Kidney (tissue), 14 donors: ENCODE measurements around the gene HECA. TPM values are rescaled to one million over a fixed set of nuclear protein-coding genes. Genes with fewer than 3 reads are reported as not detected.
A peak's percentile ranks its signal among the peaks of the same experiment; 100 is the strongest.

Experiments
- DNase-seq, 5 donors: peaks; one replicate each; pipeline ENCODE4 v3.0.0-alpha.2; 2013 to 2020
- FAIRE-seq: peaks from 2 replicates; lab custom pipeline; 2012; peaks lifted over from hg19 to GRCh38; lab: Jason Lieb, UNC
- H3K27ac ChIP-seq, 2 donors: one replicate each; pipeline ENCODE4 v1.7.0; 2013; ENCODE audit warnings: low read depth in 2 of 2, low read length in 2 of 2, inconsistent platforms in 1 of 2
- H3K27me3 ChIP-seq: one replicate; pipeline ENCODE4 v1.7.1; 2013; ENCODE audit warnings: low read length, inconsistent platforms; ENCODE audit not compliant: control insufficient read depth, insufficient read depth
- H3K36me3 ChIP-seq, 3 donors: one replicate each; pipeline versions ENCODE4 v1.7.0 to v1.7.1; 2013; ENCODE audit warnings: low read length in 3 of 3, control low read depth in 1 of 3, inconsistent platforms in 1 of 3; ENCODE audit not compliant: insufficient read depth in 3 of 3, control insufficient read depth in 2 of 3
- H3K4me1 ChIP-seq, 3 donors: one replicate each; pipeline versions ENCODE4 v1.7.0 to v1.7.1; 2013; ENCODE audit warnings: low read length in 3 of 3, inconsistent platforms in 1 of 3, low read depth in 1 of 3; ENCODE audit not compliant: control insufficient read depth in 2 of 3, insufficient read depth in 2 of 3
- H3K4me3 ChIP-seq, 3 donors: one replicate each; pipeline versions ENCODE4 v1.7.0 to v1.8.1; 2013; ENCODE audit warnings: low read length in 3 of 3, control low read depth in 1 of 3, inconsistent platforms in 1 of 3
- H3K9ac ChIP-seq, 3 donors: one replicate each; pipeline versions ENCODE4 v1.7.0 to v1.7.1; 2013; ENCODE audit warnings: low read length in 3 of 3, control low read depth in 1 of 3, inconsistent platforms in 1 of 3
- H3K9me3 ChIP-seq, 3 donors: one replicate each; pipeline versions ENCODE4 v1.7.0 to v1.7.1; 2013; ENCODE audit warnings: low read length in 3 of 3, control low read depth in 1 of 3, inconsistent platforms in 1 of 3; ENCODE audit not compliant: control insufficient read depth in 2 of 3, insufficient read depth in 1 of 3
- intact Hi-C: fragments of 100-400 bp; cut with DNase I; formaldehyde crosslinking; loops from one replicate; pipeline ENCODE4 v1.11.1; 2022
- polyA plus RNA-seq: library from polyadenylated mRNA; stranded (reverse); fragments of 350-450 nt; fragmentation: Illumina TruSeq; extraction: RNeasy Lipid Tissue Mini Kit (QIAGEN cat#74804); gene quantifications from one replicate; pipeline ENCODE4 v1.2.3, GENCODE V29; 2014; ENCODE audit warnings: low read depth, low replicate concordance; ENCODE audit not compliant: insufficient read depth
- total RNA-seq: library from RNA; stranded (reverse); fragmentation: NEBNext Ultra II Directional; extraction: Animal tissue kit (Norgen Biotek cat#: 25700); gene quantifications from one replicate; pipeline ENCODE4 v1.2.1, GENCODE V29; 2021
- TF ChIP-seq, protein P1 (sequence below): IDR thresholded peaks from 3 replicates; pipeline ENCODE4 v1.5.1; 2012; ENCODE audit warnings: mild to moderate bottlenecking, moderate library complexity, borderline replicate concordance; ENCODE audit not compliant: insufficient read depth; ENCODE audit errors: extremely low read depth
- donor health status: control.
- donor health status: control.
- donor health status: control.
- donor health status: control.
- donor health status: control.
- donor health status: DM: yes; HTN: yes; CAD: no.
- donor health status: Normal renal cell carcinoma (clear cell type).

HECA gene
- total and polyA plus RNA-seq, 2 donors from 2014 or later, result 5.2 to 22.0 TPM

DNA sequence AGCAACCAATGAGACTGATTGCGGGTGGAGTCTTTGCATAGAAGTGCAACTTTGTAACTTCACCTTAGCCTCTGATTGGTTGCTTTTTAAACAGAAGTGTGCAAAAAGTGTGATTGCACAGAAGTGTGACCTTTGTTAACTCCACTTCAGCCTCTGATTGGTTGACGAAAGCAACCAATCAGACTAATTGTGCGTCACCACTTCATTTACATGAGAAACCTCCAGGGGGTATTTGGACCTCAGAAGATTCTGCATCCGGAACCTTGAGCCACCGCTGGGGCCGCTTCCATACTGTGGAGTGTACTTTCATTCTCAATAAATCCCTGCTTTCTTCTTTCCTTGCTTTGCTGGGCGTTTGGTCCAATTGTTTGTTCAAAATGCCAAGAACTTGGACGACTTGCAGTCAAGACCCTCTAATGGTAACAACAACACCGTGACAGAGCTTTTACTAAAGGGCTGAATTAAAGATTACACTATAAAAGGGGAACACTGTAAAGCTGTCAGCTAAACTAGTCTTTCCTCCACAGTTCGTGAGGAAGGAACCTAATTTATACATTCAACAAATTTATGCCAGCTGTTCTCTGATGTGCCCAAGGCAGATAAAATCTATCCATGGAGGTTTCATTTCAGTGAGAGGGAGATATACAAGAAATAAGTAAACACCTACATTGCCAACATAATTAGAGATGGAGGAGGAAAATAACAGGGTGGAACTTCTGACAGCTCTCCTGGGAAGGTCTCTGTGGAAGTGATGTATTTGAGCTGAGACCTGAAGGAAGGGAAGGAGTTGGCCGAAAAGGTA is 1.4 kb upstream of the HECA start:
- DNase-seq, result peak in 2 of 5 donors; percentile 52 to 60
- FAIRE-seq, result no peak
- H3K4me3 ChIP-seq, result peak overlapping the region in 2 of 3 donors; percentile 14 to 19

DNA sequence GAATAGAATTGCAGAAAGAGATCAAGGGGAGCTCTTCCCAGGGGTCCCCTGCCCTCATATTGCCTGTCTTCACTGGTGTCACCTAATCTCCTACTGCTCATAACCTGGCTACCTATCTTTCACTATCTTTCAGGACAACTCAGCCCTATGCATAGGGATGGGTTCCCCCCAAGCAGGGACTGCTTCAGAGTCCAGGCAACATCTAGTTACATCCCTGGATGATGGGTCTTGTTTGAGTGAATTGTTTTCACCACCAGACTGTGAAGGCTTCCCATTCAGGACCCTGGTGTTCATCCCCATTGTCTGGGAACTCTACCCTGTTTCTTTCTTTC is 850 bp upstream of the HECA start:
- no peak for FAIRE-seq
- peaks cover 0 to 3% (median 0%) of the 10 kb centered on the region in 3 donors for H3K4me1 ChIP-seq

More for the DNA sequence above, 1.4 kb upstream of the HECA start:
- TF ChIP-seq, protein P1, sequence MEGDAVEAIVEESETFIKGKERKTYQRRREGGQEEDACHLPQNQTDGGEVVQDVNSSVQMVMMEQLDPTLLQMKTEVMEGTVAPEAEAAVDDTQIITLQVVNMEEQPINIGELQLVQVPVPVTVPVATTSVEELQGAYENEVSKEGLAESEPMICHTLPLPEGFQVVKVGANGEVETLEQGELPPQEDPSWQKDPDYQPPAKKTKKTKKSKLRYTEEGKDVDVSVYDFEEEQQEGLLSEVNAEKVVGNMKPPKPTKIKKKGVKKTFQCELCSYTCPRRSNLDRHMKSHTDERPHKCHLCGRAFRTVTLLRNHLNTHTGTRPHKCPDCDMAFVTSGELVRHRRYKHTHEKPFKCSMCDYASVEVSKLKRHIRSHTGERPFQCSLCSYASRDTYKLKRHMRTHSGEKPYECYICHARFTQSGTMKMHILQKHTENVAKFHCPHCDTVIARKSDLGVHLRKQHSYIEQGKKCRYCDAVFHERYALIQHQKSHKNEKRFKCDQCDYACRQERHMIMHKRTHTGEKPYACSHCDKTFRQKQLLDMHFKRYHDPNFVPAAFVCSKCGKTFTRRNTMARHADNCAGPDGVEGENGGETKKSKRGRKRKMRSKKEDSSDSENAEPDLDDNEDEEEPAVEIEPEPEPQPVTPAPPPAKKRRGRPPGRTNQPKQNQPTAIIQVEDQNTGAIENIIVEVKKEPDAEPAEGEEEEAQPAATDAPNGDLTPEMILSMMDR, result no peak
- no peaks in the 10 kb centered on the region for H3K36me3 ChIP-seq
- no peaks in the 10 kb centered on the region for H3K9me3 ChIP-seq
- no peaks in the 10 kb centered on the region for H3K27me3 ChIP-seq
- intact Hi-C loops, result no loop called here
- no peak overlapping the region for H3K9ac ChIP-seq
- H3K27ac ChIP-seq, result peak overlapping the region in 1 of 2 donors; percentile 13
- H3K4me1 ChIP-seq, result peaks cover 0 to 3% (median 0%) of the 10 kb centered on the region in 3 donors

DNA sequence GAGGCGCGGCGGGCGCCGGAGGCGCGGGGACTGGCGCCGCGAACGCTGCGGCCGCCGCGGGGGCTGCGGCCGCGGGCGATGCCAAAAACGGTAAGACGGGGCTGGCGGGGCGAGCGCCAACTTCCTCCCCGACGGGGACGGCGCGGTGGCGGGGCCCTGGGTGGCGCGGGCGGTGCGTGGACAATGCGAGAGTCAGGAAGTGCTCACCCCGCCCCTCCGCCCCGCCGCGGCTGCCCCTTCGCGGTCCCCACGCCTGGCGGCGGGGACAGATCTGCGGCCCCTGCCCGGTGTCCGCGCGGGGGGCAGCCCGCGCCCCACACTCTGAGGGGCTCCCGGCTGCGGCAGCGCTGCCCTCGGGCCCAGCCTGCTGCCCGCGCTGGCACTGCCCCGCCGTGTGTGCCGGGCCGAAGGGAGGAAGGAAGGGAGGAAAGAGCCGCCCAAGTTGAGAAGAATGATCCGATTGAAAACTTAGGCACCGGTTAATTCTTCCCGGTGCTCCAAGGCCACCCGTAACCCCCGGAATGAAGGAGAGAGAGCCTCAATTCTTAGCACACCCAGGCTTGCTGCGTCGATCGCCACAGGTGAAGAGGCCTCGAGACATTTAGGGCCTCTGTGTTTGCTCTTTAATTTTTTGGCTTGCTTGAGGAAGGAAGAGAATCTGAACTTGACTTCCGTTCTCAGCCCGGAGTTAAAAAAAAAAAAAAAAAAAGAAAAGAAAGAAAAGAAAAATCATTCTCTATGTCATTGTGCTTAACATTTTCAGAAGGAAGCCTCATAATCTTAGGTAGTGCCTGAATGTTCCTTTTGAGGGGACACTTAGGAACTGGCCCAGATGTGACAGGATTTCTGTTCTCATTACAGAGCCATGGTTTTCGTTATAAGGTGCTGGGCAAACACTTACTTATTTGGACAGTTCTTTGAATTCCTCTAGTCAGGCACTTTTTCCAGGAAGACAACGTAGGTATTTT is 982 bp downstream of the HECA start:
- H3K4me1 ChIP-seq, result peaks cover 0 to 3% (median 0%) of the 10 kb centered on the region in 3 donors
- H3K4me3 ChIP-seq, result peak overlapping the region; percentile 71 to 83 (median 71)
- no peaks in the 10 kb centered on the region for H3K9me3 ChIP-seq
- no peaks in the 10 kb centered on the region for H3K27me3 ChIP-seq
- DNase-seq, result peak; percentile 45 to 90 (median 63)
- FAIRE-seq, result no peak
- H3K27ac ChIP-seq, result peak overlapping the region; percentile 5 to 71
- H3K36me3 ChIP-seq, result no peaks in the 10 kb centered on the region
- intact Hi-C loops, result no loop called here
- H3K9ac ChIP-seq, result peak overlapping the region; percentile 74 to 78 (median 76)
- TF ChIP-seq, protein P1, result no peak

More for the DNA sequence above, 850 bp upstream of the HECA start:
- Histone ChIP-seq H3K9ac (no peak overlapping the region), H3K27ac (peak overlapping the region in 1 of 2 donors; percentile 13), H3K36me3 (no peaks in the 10 kb centered on the region), H3K4me3 (peak overlapping the region in 1 of 3 donors; percentile 14), H3K27me3 (no peaks in the 10 kb centered on the region), H3K9me3 (no peaks in the 10 kb centered on the region)
- intact Hi-C loops, result no loop called here
- TF ChIP-seq, protein P1, result no peak
- no peak for DNase-seq
